ENCODE data around the gene PPCS.

The PPCS gene

GRCh38 chr1:42430286-42431135 lies 25.8 kb upstream of the PPCS start:
- TF ChIP-seq GATA2 (IDR thresholded peaks at IDR 0.05; ENCODE audit: low read depth, low read length) (no peak), GATA3 (IDR thresholded peaks at IDR 0.05; ENCODE audit: low read depth, low read length) (no peak)

GRCh38 chr1:42431514-42431913 lies 24.8 kb upstream of the PPCS start:
- TF ChIP-seq GATA3 (IDR thresholded peaks at IDR 0.05; ENCODE audit: low read depth, low read length) (no peak), GATA2 (IDR thresholded peaks at IDR 0.05; ENCODE audit: low read depth, low read length) (no peak)

GRCh38 chr1:42432714-42433113 lies 23.6 kb upstream of the PPCS start:
- TF ChIP-seq GATA2 (IDR thresholded peaks at IDR 0.05; ENCODE audit: low read depth, low read length) (no peak), GATA3 (IDR thresholded peaks at IDR 0.05; ENCODE audit: low read depth, low read length) (no peak)

GRCh38 chr1:42433369-42433768 lies 23.0 kb upstream of the PPCS start:
- TF ChIP-seq GATA3 (IDR thresholded peaks at IDR 0.05; ENCODE audit: low read depth, low read length) = no peak
- no peak for TF ChIP-seq GATA2 (IDR thresholded peaks at IDR 0.05; ENCODE audit: low read depth, low read length)

GRCh38 chr1:42434340-42434739 lies 22.0 kb upstream of the PPCS start:
- TF ChIP-seq GATA2 (IDR thresholded peaks at IDR 0.05; ENCODE audit: low read depth, low read length) = no peak
- no peak for TF ChIP-seq GATA3 (IDR thresholded peaks at IDR 0.05; ENCODE audit: low read depth, low read length)

GRCh38 chr1:42439940-42440339 lies 16.4 kb upstream of the PPCS start:
- TF ChIP-seq GATA2 (IDR thresholded peaks at IDR 0.05; ENCODE audit: low read depth, low read length) (no peak), GATA3 (IDR thresholded peaks at IDR 0.05; ENCODE audit: low read depth, low read length) (no peak)

- TF ChIP-seq GATA2 (IDR thresholded peaks at IDR 0.05; ENCODE audit: low read depth, low read length) (no peak), GATA3 (IDR thresholded peaks at IDR 0.05; ENCODE audit: low read depth, low read length) (no peak)
Measured at GRCh38 chr1:42442662-42443061, 13.7 kb upstream of the PPCS start.

GRCh38 chr1:42449256-42449655 lies 7.1 kb upstream of the PPCS start:
- no peak for TF ChIP-seq GATA2 (IDR thresholded peaks at IDR 0.05; ENCODE audit: low read depth, low read length)

- TF ChIP-seq GATA2 (IDR thresholded peaks at IDR 0.05; ENCODE audit: low read depth, low read length) (no peak), GATA3 (IDR thresholded peaks at IDR 0.05; ENCODE audit: low read depth, low read length) (no peak)
Measured at GRCh38 chr1:42450061-42450460, 6.3 kb upstream of the PPCS start.

GRCh38 chr1:42453386-42453785 lies 3.0 kb upstream of the PPCS start:
- TF ChIP-seq GATA3 (IDR thresholded peaks at IDR 0.05; ENCODE audit: low read depth, low read length) = no peak
- no peak for TF ChIP-seq GATA2 (IDR thresholded peaks at IDR 0.05; ENCODE audit: low read depth, low read length)

GRCh38 chr1:42454403-42454802 lies 1.9 kb upstream of the PPCS start:
- no peak for TF ChIP-seq GATA3 (IDR thresholded peaks at IDR 0.05; ENCODE audit: low read depth, low read length)
- TF ChIP-seq GATA2 (IDR thresholded peaks at IDR 0.05; ENCODE audit: low read depth, low read length) = no peak

GRCh38 chr1:42456754-42457089 lies 379 bp downstream of the PPCS start:
- TF ChIP-seq GATA2 (IDR thresholded peaks at IDR 0.05; ENCODE audit: low read depth, low read length) (no peak), GATA3 (IDR thresholded peaks at IDR 0.05; ENCODE audit: low read depth, low read length) (no peak)

- TF ChIP-seq GATA3 (IDR thresholded peaks at IDR 0.05; ENCODE audit: low read depth, low read length) = no peak
- no peak for TF ChIP-seq GATA2 (IDR thresholded peaks at IDR 0.05; ENCODE audit: low read depth, low read length)
Measured at GRCh38 chr1:42461196-42461595, 4.9 kb downstream of the PPCS start.

- TF ChIP-seq GATA2 (IDR thresholded peaks at IDR 0.05; ENCODE audit: low read depth, low read length) (no peak), GATA3 (IDR thresholded peaks at IDR 0.05; ENCODE audit: low read depth, low read length) (no peak)
Measured at GRCh38 chr1:42462828-42463763, 6.8 kb downstream of the PPCS start, which contains the start of gene CCDC30. Gene CCDC30 (plus strand): TSS chr1:42463286. CDS start chr1:42480552, 17,266 bp downstream.

- TF ChIP-seq GATA2 (IDR thresholded peaks at IDR 0.05; ENCODE audit: low read depth, low read length) = no peak
- TF ChIP-seq GATA3 (IDR thresholded peaks at IDR 0.05; ENCODE audit: low read depth, low read length) = no peak
Measured at GRCh38 chr1:42463921-42464320, 7.6 kb downstream of the PPCS start.

Measured in SH-SY5Y (cell line).